B cell (primary cell): ENCODE data around the gene RIOK1. TPM values are rescaled to one million over a fixed set of nuclear protein-coding genes. Genes with fewer than 3 reads are reported as not detected.

Experiments
- ATAC-seq: fragments of 200-7000 bp; cut with Tn5 transposase; one replicate; pipeline ENCODE4 v1.10.0; 2021; ENCODE audit warnings: low read depth, mild to moderate bottlenecking, moderate number of reproducible peaks, moderate library complexity
- CTCF ChIA-PET: fragments of 350-600 bp; sonication (Branson Sonifier 250); formaldehyde crosslinking; loops from one replicate; lab custom pipeline; 2021; ENCODE audit warnings: antibody characterized with exemption, inconsistent platforms; lab: Charles Lee
- POLR2A ChIA-PET: fragments of 350-600 bp; sonication (Branson Sonifier 250); formaldehyde crosslinking; loops from one replicate; lab custom pipeline; 2021; ENCODE audit warnings: antibody characterized with exemption; lab: Charles Lee
- DNase-seq: peaks from one replicate; pipeline ENCODE4 v3.0.0; 2013
- H2AFZ ChIP-seq: 2 replicates; pipeline ENCODE4 v1.6.1; 2012; ENCODE audit warnings: mild to moderate bottlenecking, low read depth, low read length; ENCODE audit not compliant: insufficient read depth, poor library complexity, severe bottlenecking
- H3K27ac ChIP-seq, 2 donors: 1 replicate in 1 of 2; 2 replicates in 1 of 2; pipeline ENCODE4 v1.5.1; 2012 to 2013; ENCODE audit warnings: low read length in 2 of 2, mild to moderate bottlenecking in 2 of 2, moderate library complexity in 1 of 2
- H3K27me3 ChIP-seq, 4 experiments: fragments of 200-600 bp in 1 of 4; sonication (generic) in 1 of 4; replicated peaks in 1 of 4; 1 replicate in 2 of 4; 2 replicates in 2 of 4; pipeline versions ENCODE4 v1.6.1 to v1.7.0; 2013 to 2016; ENCODE audit warnings: low read length in 3 of 4, mild to moderate bottlenecking in 2 of 4, mixed read lengths in 1 of 4, moderate library complexity in 1 of 4; ENCODE audit not compliant: insufficient read depth in 4 of 4, control insufficient read depth in 3 of 4; ENCODE audit errors: control extremely low read depth in 1 of 4
- H3K36me3 ChIP-seq, 2 experiments: replicated peaks in 1 of 2; 1 replicate in 1 of 2; 2 replicates in 1 of 2; pipeline versions ENCODE4 v1.6.1 to v1.7.1; 2013; ENCODE audit warnings: low read length in 1 of 2; ENCODE audit not compliant: insufficient read depth in 2 of 2, control insufficient read depth in 1 of 2; ENCODE audit errors: control extremely low read depth in 1 of 2, extremely low read depth in 1 of 2
- H3K4me1 ChIP-seq, 2 donors: fragments of 200-600 bp in 1 of 2; sonication (generic) in 1 of 2; 1 replicate in 1 of 2; 2 replicates in 1 of 2; pipeline versions ENCODE4 v1.5.1 to v1.6.1; 2013 to 2017; ENCODE audit warnings: low read length in 2 of 2; ENCODE audit not compliant: control insufficient read depth in 2 of 2, insufficient read depth in 2 of 2
- H3K4me2 ChIP-seq: replicated peaks from 2 replicates; pipeline ENCODE3; 2012; ENCODE audit warnings: mild to moderate bottlenecking, low read depth, low read length; ENCODE audit not compliant: poor library complexity, severe bottlenecking
- H3K4me3 ChIP-seq, 5 experiments: fragments of 200-600 bp in 1 of 5; sonication (generic) in 1 of 5; 1 replicate in 3 of 5; 2 replicates in 2 of 5; pipeline versions ENCODE4 v1.5.1 to v1.7.0; 2011 to 2016; ENCODE audit warnings: low read length in 4 of 5, mild to moderate bottlenecking in 4 of 5, low read depth in 2 of 5, control low read depth in 1 of 5, moderate library complexity in 1 of 5; ENCODE audit not compliant: insufficient read depth in 1 of 5; ENCODE audit errors: control extremely low read depth in 1 of 5, extremely low read depth in 1 of 5
- H3K79me2 ChIP-seq: fragments of 200-600 bp; sonication (generic); one replicate; pipeline ENCODE4 v1.6.0; 2016; ENCODE audit warnings: low read length; ENCODE audit not compliant: control insufficient read depth, insufficient read depth
- H3K9ac ChIP-seq: fragments of 200-600 bp; sonication (generic); 2 replicates; pipeline ENCODE4 v1.6.1; 2017; ENCODE audit warnings: mild to moderate bottlenecking, low read length, moderate library complexity
- H3K9me3 ChIP-seq, 3 donors: one replicate each; pipeline versions ENCODE4 v1.6.1 to v1.7.1; 2013; ENCODE audit warnings: low read length in 2 of 3; ENCODE audit not compliant: control insufficient read depth in 2 of 3, insufficient read depth in 1 of 3; ENCODE audit errors: control extremely low read depth in 1 of 3
- H4K20me1 ChIP-seq: 2 replicates; pipeline ENCODE4 v1.6.0; 2012; ENCODE audit warnings: mild to moderate bottlenecking, low read length; ENCODE audit not compliant: insufficient read depth, control insufficient read depth, poor library complexity, severe bottlenecking
- H3K27ac Mint-ChIP-seq: one replicate; pipeline ENCODE4 v1.8.0; 2021; ENCODE audit warnings: mixed read lengths
- H3K27me3 Mint-ChIP-seq: one replicate; pipeline ENCODE4 v1.8.0; 2021; ENCODE audit warnings: mixed read lengths
- H3K4me1 Mint-ChIP-seq: one replicate; pipeline ENCODE4 v1.8.0; 2021; ENCODE audit warnings: mixed read lengths
- H3K4me3 Mint-ChIP-seq: one replicate; pipeline ENCODE4 v1.8.0; 2021; ENCODE audit warnings: mixed read lengths
- H3K9me3 Mint-ChIP-seq: one replicate; pipeline ENCODE4 v1.8.0; 2022; ENCODE audit warnings: mixed read lengths; ENCODE audit not compliant: insufficient read depth
- EZH2 ChIP-seq: IDR thresholded peaks from 2 replicates; pipeline ENCODE4 v1.6.1; 2012; ENCODE audit warnings: borderline replicate concordance, low read depth, mild to moderate bottlenecking, moderate library complexity, low read length; ENCODE audit not compliant: insufficient read depth, poor library complexity, severe bottlenecking
- WGBS: methylation state at CpG from one replicate; pipeline ENCODE4 v1.1.5; 2013; ENCODE audit warnings: missing lambda C conversion rate; ENCODE audit not compliant: insufficient coverage; 5-methylcytosine and 5-hydroxymethylcytosine counted together
- intact Hi-C: fragments of 100-400 bp; cut with micrococcal nuclease; formaldehyde crosslinking; loops from one replicate; pipeline ENCODE4 v1.10.0; 2022
- polyA plus RNA-seq: library from polyadenylated mRNA; depleted of rRNA; stranded (reverse); fragments of >200 nt; gene quantifications from 2 replicates; pipeline ENCODE4 v1.2.3, GENCODE V29; 2012
- total RNA-seq, 2 donors: library from RNA; stranded (reverse); fragments of 120-200 nt in 1 of 2; gene quantifications; 1 replicate in 1 of 2; 2 replicates in 1 of 2; pipeline versions ENCODE4 v1.2.3 to v1.2.4, GENCODE V29; 2013 to 2022
- TF ChIP-seq, protein P1 (sequence below): fragments of 200-600 bp; IDR thresholded peaks from one replicate; pipeline ENCODE4 v1.8.0; 2022; ENCODE audit warnings: antibody characterized with exemption, mild to moderate bottlenecking

RIOK1 gene
- total and polyA plus RNA-seq, 2 donors (not counting 1 experiment from before 2014, with no cell fraction given): 13.9 to 25.9 TPM

DNA sequence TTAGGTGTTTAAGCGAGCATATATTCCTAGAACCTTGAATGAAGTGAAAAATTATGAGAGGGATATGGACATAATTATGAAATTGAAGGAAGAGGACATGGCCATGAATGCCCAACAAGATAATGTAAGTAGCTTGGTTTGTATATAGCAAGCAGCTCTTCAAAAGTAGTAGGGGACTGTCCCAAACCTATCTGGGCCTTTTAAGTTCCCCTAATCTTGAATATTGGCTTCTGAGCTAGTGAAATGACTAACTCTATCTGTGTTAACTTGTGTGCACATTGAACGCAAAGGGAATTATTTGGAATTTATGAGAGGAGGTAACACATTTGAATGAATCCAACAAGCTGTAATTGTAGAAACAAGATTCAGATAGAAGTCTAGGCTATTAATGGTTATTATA is 21.7 kb downstream of the RIOK1 start:
- H3K9me3 Mint-ChIP-seq: no peaks in the 10 kb centered on the region
- H3K4me3 ChIP-seq: no peak overlapping the region
- H4K20me1 ChIP-seq: no peaks in the 10 kb centered on the region
- TF ChIP-seq, protein P1, sequence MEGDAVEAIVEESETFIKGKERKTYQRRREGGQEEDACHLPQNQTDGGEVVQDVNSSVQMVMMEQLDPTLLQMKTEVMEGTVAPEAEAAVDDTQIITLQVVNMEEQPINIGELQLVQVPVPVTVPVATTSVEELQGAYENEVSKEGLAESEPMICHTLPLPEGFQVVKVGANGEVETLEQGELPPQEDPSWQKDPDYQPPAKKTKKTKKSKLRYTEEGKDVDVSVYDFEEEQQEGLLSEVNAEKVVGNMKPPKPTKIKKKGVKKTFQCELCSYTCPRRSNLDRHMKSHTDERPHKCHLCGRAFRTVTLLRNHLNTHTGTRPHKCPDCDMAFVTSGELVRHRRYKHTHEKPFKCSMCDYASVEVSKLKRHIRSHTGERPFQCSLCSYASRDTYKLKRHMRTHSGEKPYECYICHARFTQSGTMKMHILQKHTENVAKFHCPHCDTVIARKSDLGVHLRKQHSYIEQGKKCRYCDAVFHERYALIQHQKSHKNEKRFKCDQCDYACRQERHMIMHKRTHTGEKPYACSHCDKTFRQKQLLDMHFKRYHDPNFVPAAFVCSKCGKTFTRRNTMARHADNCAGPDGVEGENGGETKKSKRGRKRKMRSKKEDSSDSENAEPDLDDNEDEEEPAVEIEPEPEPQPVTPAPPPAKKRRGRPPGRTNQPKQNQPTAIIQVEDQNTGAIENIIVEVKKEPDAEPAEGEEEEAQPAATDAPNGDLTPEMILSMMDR: no peak
- TF ChIP-seq EZH2: no peak
- H3K27ac ChIP-seq: no peak overlapping the region
- H3K4me3 Mint-ChIP-seq: no peak overlapping the region
- no peaks in the 10 kb centered on the region for H3K27me3 ChIP-seq
- H3K4me1 Mint-ChIP-seq: no peaks in the 10 kb centered on the region
- H3K79me2 ChIP-seq: no peaks in the 10 kb centered on the region
- intact Hi-C loops: no loop called here
- WGBS: 80% methylated on average over 1 of the region's 2 CpGs
- H2AFZ ChIP-seq: no peak overlapping the region
- no peaks in the 10 kb centered on the region for H3K9me3 ChIP-seq
- ChIA-PET POLR2A (no interaction called here), CTCF (no interaction called here)
- ATAC-seq (no peak), DNase-seq (no peak)
- no peak overlapping the region for H3K27ac Mint-ChIP-seq
- no peak overlapping the region for H3K9ac ChIP-seq
- peaks cover 27 to 77% of the 10 kb centered on the region in 2 experiments for H3K36me3 ChIP-seq
- H3K27me3 Mint-ChIP-seq: no peaks in the 10 kb centered on the region
- no peak overlapping the region for H3K4me2 ChIP-seq
- no peaks in the 10 kb centered on the region for H3K4me1 ChIP-seq

DNA sequence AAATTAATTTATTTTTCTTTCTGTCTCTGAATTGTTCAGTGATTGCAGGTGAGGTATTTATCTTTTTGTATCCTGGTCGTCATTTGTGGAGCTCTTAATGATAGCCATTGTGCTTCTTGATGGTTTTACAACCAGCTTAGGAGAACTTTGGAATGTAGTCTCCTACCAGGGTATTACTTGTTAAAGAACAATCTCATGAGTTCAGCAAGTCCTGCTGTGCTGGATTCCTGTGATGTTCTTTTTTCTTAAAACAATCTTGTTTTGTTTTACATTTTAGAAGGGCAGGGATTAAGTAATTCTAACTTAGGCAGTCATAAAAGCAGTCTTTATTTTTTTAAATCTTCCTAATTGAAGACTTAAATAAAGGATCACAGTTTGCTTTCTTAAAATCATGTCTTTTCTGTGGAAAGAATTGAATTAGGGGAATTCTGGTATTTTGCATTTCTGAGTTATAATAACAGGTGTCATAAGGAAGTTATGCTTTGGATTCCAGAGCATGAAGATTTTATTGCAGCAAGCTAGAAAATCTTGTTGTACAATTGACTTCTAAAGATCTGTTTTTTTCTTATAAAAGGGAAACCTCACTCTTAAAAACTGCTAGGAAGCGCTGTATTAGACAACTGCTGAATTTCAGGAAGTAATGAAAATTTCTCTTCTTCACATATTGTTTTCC is 23.7 kb downstream of the RIOK1 start:
- H3K4me2 ChIP-seq: no peak overlapping the region
- WGBS: 88% methylated on average over 1 of the region's 2 CpGs
- no peak for DNase-seq
- no peak overlapping the region for H3K4me3 ChIP-seq
- ChIA-PET POLR2A (interaction anchor here (0.5 kb wide), 1 partner anchor 1844 kb away, joined by 3 read pairs; no protein-coding TSS in a partner anchor), CTCF (no interaction called here)
- ATAC-seq: no peak
- Mint-ChIP-seq H3K9me3 (no peaks in the 10 kb centered on the region), H3K27ac (no peak overlapping the region), H3K4me3 (no peak overlapping the region), H3K27me3 (no peaks in the 10 kb centered on the region), H3K4me1 (no peaks in the 10 kb centered on the region)
- intact Hi-C loops: no loop called here
- no peaks in the 10 kb centered on the region for H3K79me2 ChIP-seq
- TF ChIP-seq, protein P1: no peak
- TF ChIP-seq EZH2: no peak
- H3K27ac ChIP-seq: no peak overlapping the region
- H3K9me3 ChIP-seq: no peaks in the 10 kb centered on the region
- H3K27me3 ChIP-seq: no peaks in the 10 kb centered on the region
- H3K9ac ChIP-seq: no peak overlapping the region
- no peaks in the 10 kb centered on the region for H3K4me1 ChIP-seq
- peaks cover 28 to 78% of the 10 kb centered on the region in 2 experiments for H3K36me3 ChIP-seq
- H2AFZ ChIP-seq: no peak overlapping the region
- H4K20me1 ChIP-seq: no peaks in the 10 kb centered on the region
